Measurements from ENCODE around the gene VWA3A.

- TF ChIP-seq CTCF (IDR thresholded peaks at IDR 0.05) (no peak), POLR2A (IDR thresholded peaks at IDR 0.05) (no peak)
Measured at GRCh38 chr16:22088642-22089041, 3.7 kb upstream of the VWA3A start.

Measured in body of pancreas (tissue), 4 donors.